Choroid plexus epithelial cell (primary cell): ENCODE measurements around the gene B4GALNT4.
"Not testable (repeated sequence)": the region's sequence is repeated elsewhere in the genome, so short reads cannot be mapped to it uniquely, and the experiment has no call there.

ENCODE experiments used
- DNase-seq: peaks from one replicate; pipeline ENCODE4 v3.0.0-alpha.2; 2010; ENCODE audit warnings: low read depth
- H3K4me3 ChIP-seq: 2 replicates; pipeline ENCODE4 v1.5.1; 2011; ENCODE audit warnings: low read depth, mild to moderate bottlenecking, control low read depth, low read length, moderate library complexity
- TF ChIP-seq, protein P1 (sequence below): conservative IDR thresholded peaks from 2 replicates; pipeline ENCODE4 v1.5.1; 2011; ENCODE audit warnings: low read depth, mild to moderate bottlenecking, control low read depth, inconsistent platforms, low read length, moderate library complexity

The B4GALNT4 gene, protein sequence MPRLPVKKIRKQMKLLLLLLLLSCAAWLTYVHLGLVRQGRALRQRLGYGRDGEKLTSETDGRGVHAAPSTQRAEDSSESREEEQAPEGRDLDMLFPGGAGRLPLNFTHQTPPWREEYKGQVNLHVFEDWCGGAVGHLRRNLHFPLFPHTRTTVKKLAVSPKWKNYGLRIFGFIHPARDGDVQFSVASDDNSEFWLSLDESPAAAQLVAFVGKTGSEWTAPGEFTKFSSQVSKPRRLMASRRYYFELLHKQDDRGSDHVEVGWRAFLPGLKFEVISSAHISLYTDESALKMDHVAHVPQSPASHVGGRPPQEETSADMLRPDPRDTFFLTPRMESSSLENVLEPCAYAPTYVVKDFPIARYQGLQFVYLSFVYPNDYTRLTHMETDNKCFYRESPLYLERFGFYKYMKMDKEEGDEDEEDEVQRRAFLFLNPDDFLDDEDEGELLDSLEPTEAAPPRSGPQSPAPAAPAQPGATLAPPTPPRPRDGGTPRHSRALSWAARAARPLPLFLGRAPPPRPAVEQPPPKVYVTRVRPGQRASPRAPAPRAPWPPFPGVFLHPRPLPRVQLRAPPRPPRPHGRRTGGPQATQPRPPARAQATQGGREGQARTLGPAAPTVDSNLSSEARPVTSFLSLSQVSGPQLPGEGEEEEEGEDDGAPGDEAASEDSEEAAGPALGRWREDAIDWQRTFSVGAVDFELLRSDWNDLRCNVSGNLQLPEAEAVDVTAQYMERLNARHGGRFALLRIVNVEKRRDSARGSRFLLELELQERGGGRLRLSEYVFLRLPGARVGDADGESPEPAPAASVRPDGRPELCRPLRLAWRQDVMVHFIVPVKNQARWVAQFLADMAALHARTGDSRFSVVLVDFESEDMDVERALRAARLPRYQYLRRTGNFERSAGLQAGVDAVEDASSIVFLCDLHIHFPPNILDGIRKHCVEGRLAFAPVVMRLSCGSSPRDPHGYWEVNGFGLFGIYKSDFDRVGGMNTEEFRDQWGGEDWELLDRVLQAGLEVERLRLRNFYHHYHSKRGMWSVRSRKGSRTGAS

DNA sequence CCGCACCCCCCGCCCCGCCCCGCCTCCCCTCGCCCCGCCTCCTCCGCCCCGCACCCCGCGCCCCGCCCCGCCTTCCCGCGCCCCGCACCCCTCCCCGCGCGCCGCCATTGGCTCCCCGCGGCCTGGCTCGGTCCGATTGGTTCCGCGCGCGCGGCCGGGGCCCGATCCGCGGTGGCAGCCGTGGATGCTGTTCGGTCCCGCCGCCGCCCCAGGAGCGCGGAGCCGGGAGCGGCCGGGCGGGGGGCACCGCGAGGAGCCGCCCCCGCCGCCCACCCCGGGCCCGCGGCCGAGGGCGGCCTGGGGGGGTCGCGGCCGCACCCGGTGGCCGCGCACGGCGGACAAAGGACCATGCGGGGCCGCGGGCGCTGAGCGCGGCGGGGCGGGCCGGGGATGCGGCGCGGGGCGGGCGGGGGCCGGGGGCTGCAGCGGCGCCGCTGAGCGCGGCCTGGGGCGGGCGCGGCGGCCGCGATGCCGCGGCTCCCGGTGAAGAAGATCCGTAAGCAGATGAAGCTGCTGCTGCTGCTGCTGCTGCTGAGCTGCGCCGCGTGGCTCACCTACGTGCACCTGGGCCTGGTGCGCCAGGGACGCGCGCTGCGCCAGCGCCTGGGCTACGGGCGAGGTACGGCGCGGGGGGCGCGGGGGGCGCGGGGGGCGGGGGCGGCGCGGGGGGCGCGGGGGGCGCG lies at the start of gene B4GALNT4:
TSS of gene B4GALNT4 (plus strand) at position 164 of the 683 bp plus-strand sequence. CDS start at position 469, 305 bp downstream.
- TF ChIP-seq, protein P1, sequence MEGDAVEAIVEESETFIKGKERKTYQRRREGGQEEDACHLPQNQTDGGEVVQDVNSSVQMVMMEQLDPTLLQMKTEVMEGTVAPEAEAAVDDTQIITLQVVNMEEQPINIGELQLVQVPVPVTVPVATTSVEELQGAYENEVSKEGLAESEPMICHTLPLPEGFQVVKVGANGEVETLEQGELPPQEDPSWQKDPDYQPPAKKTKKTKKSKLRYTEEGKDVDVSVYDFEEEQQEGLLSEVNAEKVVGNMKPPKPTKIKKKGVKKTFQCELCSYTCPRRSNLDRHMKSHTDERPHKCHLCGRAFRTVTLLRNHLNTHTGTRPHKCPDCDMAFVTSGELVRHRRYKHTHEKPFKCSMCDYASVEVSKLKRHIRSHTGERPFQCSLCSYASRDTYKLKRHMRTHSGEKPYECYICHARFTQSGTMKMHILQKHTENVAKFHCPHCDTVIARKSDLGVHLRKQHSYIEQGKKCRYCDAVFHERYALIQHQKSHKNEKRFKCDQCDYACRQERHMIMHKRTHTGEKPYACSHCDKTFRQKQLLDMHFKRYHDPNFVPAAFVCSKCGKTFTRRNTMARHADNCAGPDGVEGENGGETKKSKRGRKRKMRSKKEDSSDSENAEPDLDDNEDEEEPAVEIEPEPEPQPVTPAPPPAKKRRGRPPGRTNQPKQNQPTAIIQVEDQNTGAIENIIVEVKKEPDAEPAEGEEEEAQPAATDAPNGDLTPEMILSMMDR, result no peak
- H3K4me3 ChIP-seq, result no peak within 1 kb of the TSS
- DNase-seq, result no peak

DNA sequence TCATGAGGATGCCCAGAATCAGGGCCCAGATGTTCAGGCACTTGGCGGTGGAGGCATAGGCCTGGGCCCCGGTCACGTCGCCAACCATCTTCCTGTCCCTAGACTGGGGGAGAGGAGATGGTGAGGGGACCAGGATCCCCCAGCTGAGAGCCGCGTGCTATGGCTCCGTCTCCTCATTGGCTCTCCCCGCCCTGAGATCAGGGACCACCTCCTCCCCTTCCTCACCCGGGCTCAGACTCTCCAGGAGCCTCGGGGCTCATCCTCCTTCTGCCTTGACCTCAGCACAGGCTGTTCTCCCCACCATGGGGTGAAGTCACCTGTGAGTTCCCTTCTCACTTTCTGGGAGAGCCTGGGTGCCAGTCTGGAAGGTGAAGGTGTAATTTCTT lies 49.4 kb upstream of the B4GALNT4 start:
- DNase-seq, result not testable (repeated sequence)
- peak overlapping the region; percentile 78 for H3K4me3 ChIP-seq

DNA sequence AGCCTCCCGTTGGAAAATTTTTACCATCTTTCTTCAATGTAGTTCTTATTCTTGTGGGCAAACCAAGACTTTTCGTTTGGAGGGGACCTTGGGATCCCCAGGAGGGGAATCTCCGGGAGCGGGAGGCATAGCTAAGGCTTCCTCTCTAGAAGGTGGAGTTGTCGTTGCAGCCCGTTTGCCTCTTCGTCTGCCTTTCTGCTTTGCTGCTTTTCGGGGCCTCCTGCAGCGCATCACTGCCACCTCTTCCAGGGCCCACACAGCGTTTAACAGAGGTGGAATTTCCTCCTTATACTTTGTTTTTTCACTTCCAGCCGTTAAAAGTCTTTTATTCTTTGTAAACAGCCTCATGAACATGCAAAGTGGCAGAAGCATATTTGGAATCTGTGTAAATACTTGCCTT lies 45.1 kb upstream of the B4GALNT4 start:
- H3K4me3 ChIP-seq, result no peak overlapping the region
- TF ChIP-seq, protein P1, result no peak
- DNase-seq, result no peak

DNA sequence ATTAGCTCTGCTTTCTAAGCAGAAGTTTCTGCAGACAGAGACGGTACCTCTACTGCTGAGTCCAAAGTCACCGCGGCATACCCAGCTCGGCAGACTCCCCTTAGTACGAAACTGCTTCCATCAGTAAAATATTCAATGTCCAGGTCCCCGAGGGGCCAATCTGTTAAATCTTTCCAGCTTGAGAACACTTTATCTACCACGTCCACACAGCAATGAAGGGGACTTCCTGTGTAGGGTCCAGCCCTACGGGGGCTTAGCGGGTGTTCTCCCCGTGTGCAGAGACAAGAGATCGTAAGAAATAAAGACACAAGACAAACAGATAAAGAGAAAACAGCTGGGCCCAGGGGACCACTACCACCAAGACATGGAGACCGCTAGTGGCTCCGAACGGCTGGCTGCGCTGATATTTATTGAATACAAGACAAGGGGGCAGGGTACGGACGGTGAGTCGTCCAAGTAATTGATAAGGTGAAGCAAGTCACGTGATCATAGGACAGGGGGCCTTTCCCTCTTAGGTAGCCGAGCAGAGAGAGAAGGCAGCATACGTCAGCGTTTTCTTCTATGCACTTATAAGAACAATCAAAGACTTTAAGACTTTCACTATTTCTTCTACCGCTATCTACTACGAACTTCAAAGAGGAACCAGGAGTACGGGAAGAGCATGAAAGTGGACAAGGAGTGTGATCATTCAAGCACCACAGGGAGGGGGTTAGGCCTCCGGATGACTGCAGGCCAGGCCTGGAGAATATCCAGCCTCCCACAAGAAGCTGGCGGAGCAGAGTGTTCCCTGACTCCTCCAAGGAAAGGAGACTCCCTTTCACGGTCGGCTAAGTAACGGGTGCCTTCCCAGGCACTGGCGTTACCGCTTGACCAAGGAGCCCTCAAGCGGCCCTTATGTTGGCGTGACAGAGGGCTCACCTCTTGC lies 44.4 kb upstream of the B4GALNT4 start:
- not testable (repeated sequence) for H3K4me3 ChIP-seq
- peak; percentile 30 for DNase-seq

DNA sequence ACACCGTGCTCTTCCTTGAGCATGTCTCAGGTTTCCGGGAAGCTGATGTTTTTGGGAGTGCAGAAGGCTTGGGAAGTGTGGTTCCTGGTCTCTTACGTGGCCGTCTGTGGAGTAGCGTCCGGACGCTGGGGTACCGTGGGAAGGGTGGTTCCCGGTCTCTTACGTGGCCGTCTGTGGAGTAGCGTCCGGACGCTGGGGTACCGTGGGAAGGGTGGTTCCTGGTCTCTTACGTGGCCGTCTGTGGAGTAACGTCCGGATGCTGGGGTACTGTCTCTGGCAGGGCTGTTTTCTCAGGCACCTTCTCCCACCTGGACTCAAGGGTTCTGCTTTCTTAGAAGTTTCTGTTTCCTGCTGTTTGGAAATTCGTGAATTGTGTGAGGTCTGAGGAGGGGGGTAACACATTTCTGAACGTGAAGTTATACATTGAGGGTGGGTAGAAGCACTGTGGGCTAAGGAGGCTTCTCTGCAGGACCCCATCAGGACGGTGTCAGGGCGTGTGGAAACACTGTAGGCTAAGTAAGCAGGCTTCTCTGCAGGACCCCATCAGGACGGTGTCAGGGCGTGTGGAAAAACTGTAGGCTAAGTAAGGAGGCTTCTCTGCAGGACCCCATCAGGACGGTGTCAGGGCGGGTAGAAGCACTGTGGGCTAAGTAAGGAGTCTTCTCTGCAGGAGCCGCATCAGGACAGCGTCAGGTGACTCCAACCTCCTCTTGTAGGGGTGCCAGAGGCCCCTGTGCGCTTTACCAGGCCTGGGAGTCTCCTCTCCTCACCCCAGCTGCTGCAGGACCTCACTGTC lies 43.3 kb upstream of the B4GALNT4 start:
- H3K4me3 ChIP-seq, result no peak overlapping the region
- DNase-seq, result no peak
- TF ChIP-seq, protein P1, result no peak

DNA sequence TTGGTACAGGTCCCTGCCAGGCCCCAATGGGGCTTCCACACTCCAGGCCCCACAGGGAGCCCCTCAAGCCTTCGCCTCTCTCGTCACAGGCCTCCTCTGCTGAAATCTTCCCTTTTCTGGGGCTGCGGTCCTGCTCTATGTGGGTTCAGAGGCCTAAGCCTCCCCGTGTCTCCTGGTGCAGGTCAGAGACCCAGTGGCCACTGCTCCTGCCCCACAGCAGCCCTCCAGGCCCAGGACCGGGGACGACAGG lies 42.8 kb upstream of the B4GALNT4 start:
- TF ChIP-seq, protein P1, result no peak
- no peak for DNase-seq
- no peak overlapping the region for H3K4me3 ChIP-seq
